Fibroblast of pulmonary artery (primary cell): ENCODE data around the gene ATG16L2.

Experiments used
- DNase-seq: peaks from one replicate; pipeline ENCODE4 v3.0.0-alpha.2; 2010; ENCODE audit warnings: low read depth
- H3K4me3 ChIP-seq: replicated peaks from 2 replicates; pipeline ENCODE4 v1.5.1; 2011; ENCODE audit warnings: low read depth, mild to moderate bottlenecking, control low read depth, low read length, moderate library complexity
- TF ChIP-seq, protein P1 (sequence below): IDR thresholded peaks from 2 replicates; pipeline ENCODE4 v1.5.1; 2011; ENCODE audit warnings: mild to moderate bottlenecking, control low read depth, low read length, inconsistent platforms; ENCODE audit errors: missing control alignments

The ATG16L2 gene

GRCh38 chr11:72813740-72814285, 398 bp upstream of the ATG16L2 start:
- peak; percentile 75 for DNase-seq
- TF ChIP-seq, protein P1, sequence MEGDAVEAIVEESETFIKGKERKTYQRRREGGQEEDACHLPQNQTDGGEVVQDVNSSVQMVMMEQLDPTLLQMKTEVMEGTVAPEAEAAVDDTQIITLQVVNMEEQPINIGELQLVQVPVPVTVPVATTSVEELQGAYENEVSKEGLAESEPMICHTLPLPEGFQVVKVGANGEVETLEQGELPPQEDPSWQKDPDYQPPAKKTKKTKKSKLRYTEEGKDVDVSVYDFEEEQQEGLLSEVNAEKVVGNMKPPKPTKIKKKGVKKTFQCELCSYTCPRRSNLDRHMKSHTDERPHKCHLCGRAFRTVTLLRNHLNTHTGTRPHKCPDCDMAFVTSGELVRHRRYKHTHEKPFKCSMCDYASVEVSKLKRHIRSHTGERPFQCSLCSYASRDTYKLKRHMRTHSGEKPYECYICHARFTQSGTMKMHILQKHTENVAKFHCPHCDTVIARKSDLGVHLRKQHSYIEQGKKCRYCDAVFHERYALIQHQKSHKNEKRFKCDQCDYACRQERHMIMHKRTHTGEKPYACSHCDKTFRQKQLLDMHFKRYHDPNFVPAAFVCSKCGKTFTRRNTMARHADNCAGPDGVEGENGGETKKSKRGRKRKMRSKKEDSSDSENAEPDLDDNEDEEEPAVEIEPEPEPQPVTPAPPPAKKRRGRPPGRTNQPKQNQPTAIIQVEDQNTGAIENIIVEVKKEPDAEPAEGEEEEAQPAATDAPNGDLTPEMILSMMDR: no peak
- H3K4me3 ChIP-seq: peak overlapping the region; percentile 85

DNA sequence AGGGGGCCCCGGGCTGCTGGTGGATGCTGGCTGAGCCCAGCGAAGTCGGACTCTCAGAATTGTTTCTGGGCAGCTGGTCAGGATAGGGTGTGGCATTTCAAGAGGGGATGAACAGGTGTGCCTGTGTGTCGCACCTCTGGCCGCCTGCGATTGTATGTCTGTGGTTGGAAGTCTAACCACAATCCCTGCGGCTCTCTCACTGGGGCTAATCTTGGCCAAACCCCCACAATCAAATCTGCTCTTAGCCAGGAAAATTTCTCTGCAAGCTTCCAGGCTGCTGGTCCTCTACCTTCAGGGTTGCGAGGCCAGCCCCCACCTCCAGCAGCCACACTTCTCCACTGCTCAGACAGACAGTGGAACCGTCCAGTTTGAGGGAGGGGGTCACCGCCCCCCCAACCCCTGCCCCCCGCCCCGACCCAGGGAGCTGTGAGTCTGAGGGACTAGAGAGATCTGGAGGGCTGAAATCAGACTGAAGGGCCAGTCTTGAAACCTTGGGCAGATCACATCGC, 953 bp downstream of the ATG16L2 start:
- DNase-seq: no peak
- peak overlapping the region; percentile 85 for H3K4me3 ChIP-seq
- TF ChIP-seq, protein P1: no peak

- TF ChIP-seq, protein P1: no peak
- no peak for DNase-seq
- no peak overlapping the region for H3K4me3 ChIP-seq
Observed at GRCh38 chr11:72816404-72816990, 2.3 kb downstream of the ATG16L2 start.

DNA sequence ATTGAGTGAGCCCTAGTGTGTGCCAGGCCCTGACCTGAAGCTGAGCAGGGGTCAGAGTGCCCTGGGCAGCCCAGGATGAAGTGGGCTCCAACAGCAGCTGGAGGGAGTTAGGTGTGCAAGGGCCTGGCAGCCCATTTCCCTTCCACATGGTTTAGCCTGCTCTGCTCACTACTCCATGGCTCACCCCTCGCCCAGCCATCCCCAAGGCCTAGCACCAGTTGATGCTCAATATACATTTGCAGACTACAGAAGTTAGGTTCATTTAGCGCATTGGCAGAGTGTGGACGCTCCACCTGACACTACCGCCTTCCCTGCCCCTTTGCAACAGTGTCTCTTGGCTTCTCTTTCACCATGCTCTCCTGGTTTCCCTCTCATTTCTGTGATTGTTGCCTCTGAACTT, 3.8 kb downstream of the ATG16L2 start:
- no peak overlapping the region for H3K4me3 ChIP-seq
- DNase-seq: no peak
- TF ChIP-seq, protein P1: no peak

- no peak overlapping the region for H3K4me3 ChIP-seq
Observed at GRCh38 chr11:72818971-72819370, 4.8 kb downstream of the ATG16L2 start.

GRCh38 chr11:72820439-72821139, 6.4 kb downstream of the ATG16L2 start:
- TF ChIP-seq, protein P1: no peak
- no peak overlapping the region for H3K4me3 ChIP-seq
- DNase-seq: no peak

More at GRCh38 chr11:72818971-72819370, 4.8 kb downstream of the ATG16L2 start:
- no peak for DNase-seq
- TF ChIP-seq, protein P1: no peak
